Stomach (tissue), 9 donors: ENCODE data around the gene MRC1. TPM values are rescaled to one million over a fixed set of nuclear protein-coding genes. Genes with fewer than 3 reads are reported as not detected.

Experiments
- DNase-seq, 2 donors: peaks; one replicate each; pipeline versions ENCODE4 v3.0.0 to v3.0.0-alpha.2; 2013 to 2019
- H3K27ac ChIP-seq, 5 donors: fragments of 200-600 bp in 4 of 5; sonication (generic) in 4 of 5; one replicate each; pipeline ENCODE4 v1.5.1; 2013 to 2019; ENCODE audit warnings: mild to moderate bottlenecking in 1 of 5, moderate library complexity in 1 of 5
- H3K27me3 ChIP-seq, 3 donors: fragments of 200-600 bp; sonication (generic); one replicate each; pipeline ENCODE4 v1.5.1; 2017 to 2019; ENCODE audit warnings: mixed run types in 1 of 3
- H3K36me3 ChIP-seq, 4 donors: fragments of 200-600 bp; sonication (generic); 1 replicate in 3 of 4; 2 replicates in 1 of 4; pipeline ENCODE4 v1.5.1; 2016 to 2019
- H3K4me1 ChIP-seq, 4 donors: fragments of 200-600 bp; sonication (generic); one replicate each; pipeline ENCODE4 v1.5.1; 2016 to 2019
- H3K4me3 ChIP-seq, 4 donors: fragments of 200-600 bp; sonication (generic) in 3 of 4; one replicate each; pipeline ENCODE4 v1.5.1; 2016 to 2019; ENCODE audit warnings: mild to moderate bottlenecking in 1 of 4
- H3K9me3 ChIP-seq, 4 donors: fragments of 200-600 bp; sonication (generic); one replicate each; pipeline ENCODE4 v1.5.1; 2016 to 2019
- CTCF ChIP-seq, 7 experiments: fragments of 450-650 bp in 4 of 7; fragments of 200-600 bp in 3 of 7; sonication (generic) in 3 of 7; IDR thresholded peaks; one replicate each; pipeline ENCODE4 v1.5.1; 2016 to 2019; ENCODE audit warnings: antibody characterized with exemption in 7 of 7, control low read depth in 2 of 7, mild to moderate bottlenecking in 1 of 7
- EP300 ChIP-seq: sonication (generic); formaldehyde crosslinking; IDR thresholded peaks from one replicate; pipeline ENCODE4 v1.6.1; 2017; ENCODE audit warnings: antibody characterized with exemption
- POLR2A ChIP-seq, 4 donors: fragments of 450-650 bp; IDR thresholded peaks; one replicate each; pipeline ENCODE4 v1.6.1; 2016; ENCODE audit warnings: antibody characterized with exemption in 4 of 4, control low read depth in 2 of 4, mild to moderate bottlenecking in 1 of 4, moderate library complexity in 1 of 4
- POLR2AphosphoS5 ChIP-seq, 3 donors: sonication (generic); formaldehyde crosslinking; IDR thresholded peaks; one replicate each; pipeline ENCODE4 v1.6.1; 2016; ENCODE audit warnings: antibody characterized with exemption in 3 of 3
- WGBS, 5 donors: extraction: QIAGEN DNeasy Blood & Tissue Kit in 3 of 5; methylation state at CpG; one replicate each; pipeline versions ENCODE4 v1.1.5 to v1.1.7; 2013 to 2018; 5-methylcytosine and 5-hydroxymethylcytosine counted together
- intact Hi-C: fragments of 100-400 bp; cut with DNase I; formaldehyde crosslinking; loops from one replicate; pipeline ENCODE4 v1.15.1; 2023; ENCODE audit warnings: low total_unique reads
- polyA plus RNA-seq, 3 donors: library from polyadenylated mRNA; stranded (reverse); fragments of 200-250 nt; gene quantifications; one replicate each; pipeline ENCODE4 v1.2.3, GENCODE V29; 2013
- small RNA-seq, 4 donors: library from RNA; depleted of rRNA; stranded (forward); fragments of <200 nt; gene quantifications; one replicate each; pipeline ENCODE3, GENCODE V24; 2016
- total RNA-seq, 5 donors: library from RNA; depleted of rRNA; stranded (reverse); fragments of >200 nt; gene quantifications; one replicate each; pipeline versions ENCODE4 v1.1.0 to v1.2.3, GENCODE V29; 2014 to 2016
- donor health status: healthy with polysubstance abuse.
- donor health status: Bipolar disorder and iron deficiency.
- donor health status: healthy.

The MRC1 gene
- total and polyA plus RNA-seq, 8 donors = 1.9 to 50.3 (median 7.5) TPM

GRCh38 chr10:17959870-17960269 lies 150.7 kb downstream of the MRC1 start:
- H3K4me3 ChIP-seq = no peak overlapping the region
- 57 to 70% (median 65%) methylated on average over 2 of the region's 2 CpGs for WGBS, 5 donors
- DNase-seq = no peak
- H3K4me1 ChIP-seq = no peaks in the 10 kb centered on the region
- no peaks in the 10 kb centered on the region for H3K36me3 ChIP-seq
- no peaks in the 10 kb centered on the region for H3K27me3 ChIP-seq
- no peak overlapping the region for H3K27ac ChIP-seq
- intact Hi-C loops = no loop called here
- peaks cover 0 to 15% (median 3%) of the 10 kb centered on the region in 4 donors for H3K9me3 ChIP-seq
- TF ChIP-seq CTCF (IDR thresholded peaks at IDR 0.05) = no peak
- no peak for TF ChIP-seq EP300
- no peak for TF ChIP-seq POLR2A (IDR thresholded peaks at IDR 0.05)
- no peak for TF ChIP-seq POLR2AphosphoS5 (IDR thresholded peaks at IDR 0.05)

Small RNA genes lying within 50 kb of the gene (small RNA-seq; reads per million reads assigned to genes)
- gene MIR511 = 0.47 to 2.5 (median 2.2) reads per million in 4 donors

Other genes starting within 250 kb of the MRC1 start
- gene HACD1, start 192.0 kb upstream of the MRC1 start, total RNA-seq = 100 to 1,000 TPM in 1 of 5 donors, 10 to 100 TPM in 4; 20.9 to 142 (median 40.8) TPM
- 10 to 100 TPM; 11.5 to 17.9 (median 14.1) TPM for gene HACD1, start 192.0 kb upstream of the MRC1 start, polyA plus RNA-seq
- 10 to 100 TPM in 2 of 5 donors, 1 to 10 TPM in 3; 7.0 to 49.2 (median 8.5) TPM for gene STAM, start 165.2 kb upstream of the MRC1 start, total RNA-seq
- gene STAM, start 165.2 kb upstream of the MRC1 start, polyA plus RNA-seq = 10 to 100 TPM in 2 of 3 donors, 1 to 10 TPM in 1; 6.8 to 12.1 (median 11.6) TPM
- 1 to 10 TPM in 4 of 5 donors, not detected in 1; 1.1 to 9.6 (median 3.1) TPM for gene TMEM236, start 57.1 kb upstream of the MRC1 start, total RNA-seq
- under 1 TPM in 2 of 3 donors, not detected in 1; 0.08 to 0.19 TPM for gene TMEM236, start 57.1 kb upstream of the MRC1 start, polyA plus RNA-seq
- not detected for gene SLC39A12, start 142.6 kb downstream of the MRC1 start, total RNA-seq
- not detected for gene SLC39A12, start 142.6 kb downstream of the MRC1 start, polyA plus RNA-seq